Activated CD8-positive, alpha-beta T cell treated with anti-CD3 and anti-CD28 coated beads for 36 hours (primary cell): ENCODE data around the gene TRIO. TPM values are rescaled to one million over a fixed set of nuclear protein-coding genes. Genes with fewer than 3 reads are reported as not detected.

ENCODE experiments used
- ATAC-seq: fragments of 200-7000 bp; cut with Tn5 transposase; one replicate; pipeline ENCODE4 v1.10.0; 2021; ENCODE audit warnings: mild to moderate bottlenecking, moderate library complexity
- CTCF ChIA-PET: fragments of 350-600 bp; sonication (Branson Sonifier 250); formaldehyde crosslinking; loops from one replicate; lab custom pipeline; 2021; ENCODE audit warnings: antibody characterized with exemption; lab: Charles Lee
- POLR2A ChIA-PET: fragments of 350-600 bp; sonication (Branson Sonifier 250); formaldehyde crosslinking; loops from one replicate; lab custom pipeline; 2021; ENCODE audit warnings: antibody characterized with exemption; lab: Charles Lee
- DNase-seq: peaks from one replicate; pipeline ENCODE4 v3.0.0-alpha.2; 2020
- H3K27ac Mint-ChIP-seq: one replicate; pipeline ENCODE4 v1.8.0; 2021; ENCODE audit warnings: mild to moderate bottlenecking, mixed read lengths
- H3K27me3 Mint-ChIP-seq: one replicate; pipeline ENCODE4 v1.8.0; 2021; ENCODE audit warnings: mixed read lengths
- H3K36me3 Mint-ChIP-seq: one replicate; pipeline ENCODE4 v1.8.0; 2021; ENCODE audit warnings: low read depth, mixed read lengths
- H3K4me1 Mint-ChIP-seq: one replicate; pipeline ENCODE4 v1.8.0; 2021; ENCODE audit warnings: low read depth, mixed read lengths
- H3K4me3 Mint-ChIP-seq: one replicate; pipeline ENCODE4 v1.8.0; 2021; ENCODE audit warnings: mild to moderate bottlenecking, moderate library complexity, mixed read lengths
- H3K9me3 Mint-ChIP-seq: one replicate; pipeline ENCODE4 v1.8.0; 2021; ENCODE audit warnings: mixed read lengths
- intact Hi-C: fragments of 100-400 bp; cut with micrococcal nuclease; formaldehyde crosslinking; loops from one replicate; pipeline ENCODE4 v1.10.0; 2022
- total RNA-seq, 2 experiments: library from RNA; stranded (reverse); gene quantifications; one replicate each; pipeline ENCODE4 v1.2.3, GENCODE V29; 2021
- TF ChIP-seq, protein P1 (sequence below): fragments of 200-600 bp; IDR thresholded peaks from one replicate; pipeline ENCODE4 v1.8.0; 2022; ENCODE audit warnings: antibody characterized with exemption, mild to moderate bottlenecking

The TRIO gene
- total RNA-seq, 2 experiments from 2014 or later = 11.4 to 11.5 TPM

DNA sequence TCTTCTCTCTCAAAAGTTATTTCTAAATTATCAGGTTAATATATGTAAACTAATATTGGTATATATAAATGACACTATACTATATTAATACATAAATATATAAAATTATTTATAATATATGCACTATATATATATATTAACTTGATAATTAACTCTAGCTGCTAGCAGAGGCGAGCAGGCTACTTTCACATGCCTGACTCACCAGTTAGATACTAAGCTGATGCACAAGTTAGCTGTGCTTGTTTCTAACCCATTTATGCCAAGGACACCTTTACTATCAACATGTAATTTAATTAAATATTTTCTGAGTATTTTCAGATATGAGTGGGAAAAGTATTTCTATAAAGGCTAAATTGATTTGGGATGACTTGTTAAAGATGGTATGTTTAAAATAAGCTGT is 70.1 kb downstream of the TRIO start:
- no peak for DNase-seq
- peaks cover 2% of the 10 kb centered on the region for H3K4me1 Mint-ChIP-seq
- H3K27ac Mint-ChIP-seq = no peak overlapping the region
- POLR2A ChIA-PET = no interaction called here
- intact Hi-C loops = no loop called here
- CTCF ChIA-PET = interaction anchor here (1.2 kb wide), 1 partner anchor 12 kb away, joined by 3 read pairs; no protein-coding TSS in a partner anchor
- ATAC-seq = no peak
- H3K27me3 Mint-ChIP-seq = peaks cover 12% of the 10 kb centered on the region
- H3K36me3 Mint-ChIP-seq = no peaks in the 10 kb centered on the region
- H3K9me3 Mint-ChIP-seq = no peaks in the 10 kb centered on the region
- TF ChIP-seq, protein P1, sequence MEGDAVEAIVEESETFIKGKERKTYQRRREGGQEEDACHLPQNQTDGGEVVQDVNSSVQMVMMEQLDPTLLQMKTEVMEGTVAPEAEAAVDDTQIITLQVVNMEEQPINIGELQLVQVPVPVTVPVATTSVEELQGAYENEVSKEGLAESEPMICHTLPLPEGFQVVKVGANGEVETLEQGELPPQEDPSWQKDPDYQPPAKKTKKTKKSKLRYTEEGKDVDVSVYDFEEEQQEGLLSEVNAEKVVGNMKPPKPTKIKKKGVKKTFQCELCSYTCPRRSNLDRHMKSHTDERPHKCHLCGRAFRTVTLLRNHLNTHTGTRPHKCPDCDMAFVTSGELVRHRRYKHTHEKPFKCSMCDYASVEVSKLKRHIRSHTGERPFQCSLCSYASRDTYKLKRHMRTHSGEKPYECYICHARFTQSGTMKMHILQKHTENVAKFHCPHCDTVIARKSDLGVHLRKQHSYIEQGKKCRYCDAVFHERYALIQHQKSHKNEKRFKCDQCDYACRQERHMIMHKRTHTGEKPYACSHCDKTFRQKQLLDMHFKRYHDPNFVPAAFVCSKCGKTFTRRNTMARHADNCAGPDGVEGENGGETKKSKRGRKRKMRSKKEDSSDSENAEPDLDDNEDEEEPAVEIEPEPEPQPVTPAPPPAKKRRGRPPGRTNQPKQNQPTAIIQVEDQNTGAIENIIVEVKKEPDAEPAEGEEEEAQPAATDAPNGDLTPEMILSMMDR = no peak
- no peak overlapping the region for H3K4me3 Mint-ChIP-seq

DNA sequence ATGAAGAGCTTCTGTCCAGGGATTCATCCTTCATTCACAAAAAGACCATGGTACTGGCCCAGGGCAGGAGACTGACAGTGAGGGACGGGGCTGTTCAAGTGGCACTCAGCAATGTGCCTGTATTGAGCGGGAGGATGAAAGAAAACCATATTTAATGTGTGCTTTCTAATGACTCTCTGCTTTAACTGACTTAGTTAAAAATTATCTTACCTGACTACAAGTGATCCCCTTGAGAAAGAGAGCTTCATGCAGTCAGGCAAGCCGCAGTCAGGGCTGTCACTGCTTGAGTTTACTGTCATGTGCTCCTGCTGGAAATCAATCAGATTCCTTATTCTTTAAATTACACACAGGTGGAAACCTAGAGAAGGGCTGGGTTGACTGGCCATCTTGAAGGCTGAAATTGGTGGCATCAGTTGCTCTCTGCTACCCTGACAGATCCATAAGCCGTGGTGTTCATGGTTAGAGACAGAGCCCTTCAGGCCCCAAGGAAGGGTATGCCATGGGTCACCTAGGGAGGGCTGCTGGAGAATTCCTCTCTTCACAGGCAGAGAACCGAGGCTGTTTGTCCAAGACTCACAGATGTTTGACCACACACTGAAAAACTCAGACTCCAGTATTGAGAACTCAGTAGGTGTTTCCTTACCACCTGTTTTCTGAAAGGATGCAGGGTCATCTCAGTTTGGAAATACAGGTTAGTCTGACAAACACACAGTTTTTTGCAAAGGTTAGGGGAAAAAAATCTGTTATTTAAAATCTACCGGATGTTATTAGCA is 70.9 kb downstream of the TRIO start:
- Mint-ChIP-seq H3K4me3 (no peak overlapping the region), H3K27me3 (peaks cover 12% of the 10 kb centered on the region), H3K4me1 (no peaks in the 10 kb centered on the region), H3K27ac (no peak overlapping the region), H3K9me3 (no peaks in the 10 kb centered on the region), H3K36me3 (no peaks in the 10 kb centered on the region)
- ChIA-PET POLR2A (no interaction called here), CTCF (interaction anchor here (0.7 to 1.2 kb wide), 2 partner anchors 11 to 76 kb away, joined by 3 read pairs; no protein-coding TSS in a partner anchor)
- no peak for ATAC-seq
- intact Hi-C loops = no loop called here
- TF ChIP-seq, protein P1 = no peak
- DNase-seq = no peak

DNA sequence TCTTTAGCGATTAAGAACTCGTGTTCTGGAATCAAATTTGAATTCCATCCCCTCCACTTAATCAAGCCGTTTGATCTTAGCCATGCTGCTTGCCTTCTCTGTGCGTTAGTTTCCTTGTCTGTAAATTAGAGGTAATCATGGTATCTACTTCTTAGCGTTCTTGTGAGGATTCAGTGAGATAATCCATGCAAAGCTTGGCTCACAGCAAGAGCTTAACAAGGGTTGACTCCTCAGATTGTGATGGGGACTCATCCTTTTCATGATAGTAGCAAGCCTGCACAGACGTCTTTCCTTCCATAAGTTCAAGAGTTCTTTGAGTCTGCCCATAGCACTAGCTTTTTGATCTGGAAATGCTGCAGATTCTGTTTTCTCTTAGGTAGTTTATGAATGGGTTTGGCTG is 72.8 kb downstream of the TRIO start:
- intact Hi-C loops = no loop called here
- TF ChIP-seq, protein P1 = no peak
- no peak for ATAC-seq
- H3K27ac Mint-ChIP-seq = no peak overlapping the region
- no peak for DNase-seq
- no peak overlapping the region for H3K4me3 Mint-ChIP-seq
- ChIA-PET CTCF (no interaction called here), POLR2A (no interaction called here)
- no peaks in the 10 kb centered on the region for H3K36me3 Mint-ChIP-seq
- H3K27me3 Mint-ChIP-seq = peaks cover 12% of the 10 kb centered on the region
- no peaks in the 10 kb centered on the region for H3K4me1 Mint-ChIP-seq
- no peaks in the 10 kb centered on the region for H3K9me3 Mint-ChIP-seq

DNA sequence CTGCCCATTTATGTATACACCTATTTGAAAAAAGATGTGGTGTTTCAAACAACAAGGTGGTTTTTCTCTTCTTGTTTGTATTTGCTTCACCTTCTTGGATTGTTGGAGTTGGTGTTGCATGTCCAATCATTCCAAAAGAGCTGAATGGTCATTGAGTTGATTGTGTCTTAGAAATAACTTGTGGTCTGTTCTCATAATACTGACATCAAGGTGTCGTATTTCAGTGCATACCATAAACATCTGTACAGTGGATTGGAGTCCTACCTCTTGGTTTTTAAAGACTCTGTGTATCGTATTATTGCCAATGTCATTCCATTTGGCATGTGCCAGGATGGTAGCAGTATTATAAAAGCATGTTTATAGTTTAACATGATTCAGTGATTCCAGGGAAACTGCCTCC is 73.2 kb downstream of the TRIO start:
- CTCF ChIA-PET = interaction anchor here (1.1 kb wide), 1 partner anchor 205 kb away, joined by 4 read pairs; no protein-coding TSS in a partner anchor
- Mint-ChIP-seq H3K9me3 (no peaks in the 10 kb centered on the region), H3K4me1 (no peaks in the 10 kb centered on the region), H3K27me3 (peaks cover 15% of the 10 kb centered on the region), H3K4me3 (no peak overlapping the region), H3K27ac (no peak overlapping the region), H3K36me3 (no peaks in the 10 kb centered on the region)
- TF ChIP-seq, protein P1 = no peak
- DNase-seq (no peak), ATAC-seq (no peak)
- intact Hi-C loops = no loop called here
- POLR2A ChIA-PET = no interaction called here

DNA sequence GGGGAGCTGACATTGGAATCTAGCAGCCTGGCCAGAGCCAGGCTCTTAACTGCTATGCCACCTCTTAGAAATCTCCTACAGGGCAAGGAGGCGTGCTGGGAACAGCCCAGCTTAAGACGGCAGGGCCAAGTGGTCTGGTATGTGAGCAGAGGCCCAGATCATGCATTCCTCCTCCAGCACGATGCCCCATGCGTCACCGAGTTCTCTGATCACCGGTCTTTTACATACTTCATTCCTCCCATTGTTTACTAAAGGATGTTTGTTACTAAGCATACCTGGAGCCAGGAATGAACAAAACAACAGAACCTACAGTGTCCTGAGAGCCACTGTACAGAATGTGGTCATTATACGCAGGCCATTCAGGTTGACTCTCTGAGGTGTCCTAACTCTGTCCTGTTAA is 73.8 kb downstream of the TRIO start:
- Mint-ChIP-seq H3K4me1 (peaks cover 2% of the 10 kb centered on the region), H3K27me3 (peaks cover 17% of the 10 kb centered on the region), H3K4me3 (no peak overlapping the region), H3K36me3 (no peaks in the 10 kb centered on the region), H3K27ac (no peak overlapping the region), H3K9me3 (no peaks in the 10 kb centered on the region)
- DNase-seq (no peak), ATAC-seq (no peak)
- TF ChIP-seq, protein P1 = no peak
- intact Hi-C loops = no loop called here
- ChIA-PET POLR2A (no interaction called here), CTCF (interaction anchor here (1.1 kb wide), 1 partner anchor 205 kb away, joined by 4 read pairs; no protein-coding TSS in a partner anchor)
